H1 (cell line): ENCODE measurements around the gene ARHGAP25. TPM values are rescaled to one million over a fixed set of nuclear protein-coding genes. Genes with fewer than 3 reads are reported as not detected.

Experiments used
- CTCF ChIA-PET: fragments of 300-600 bp; sonication (Branson Sonifier 250); formaldehyde crosslinking; loops from one replicate; lab custom pipeline; 2021; ENCODE audit not compliant: partially characterized antibody; lab: Charles Lee
- POLR2A ChIA-PET: fragments of 300-600 bp; sonication (Branson Sonifier 250); formaldehyde crosslinking; loops from one replicate; lab custom pipeline; 2021; ENCODE audit warnings: inconsistent platforms; ENCODE audit not compliant: partially characterized antibody; lab: Charles Lee
- DNase-seq, 2 experiments: peaks; one replicate each; pipeline versions ENCODE4 v3.0.0 to v3.0.0-alpha.2; 2010 to 2022; ENCODE audit warnings: low spot score in 2 of 2, low read depth in 1 of 2, mixed read lengths in 1 of 2
- FAIRE-seq: peaks from 2 replicates; lab custom pipeline; 2011; peaks lifted over from hg19 to GRCh38; lab: Jason Lieb, UNC
- H2AFZ ChIP-seq: 2 replicates; pipeline ENCODE4 v1.8.1; 2012; ENCODE audit warnings: low read length, inconsistent platforms
- H2AK5ac ChIP-seq: 2 replicates; pipeline ENCODE4 v1.6.1; 2013; ENCODE audit warnings: low read depth, low read length
- H2BK120ac ChIP-seq: replicated peaks from 2 replicates; pipeline ENCODE3; 2013; ENCODE audit warnings: low read depth, low read length, inconsistent platforms
- H2BK12ac ChIP-seq: 2 replicates; pipeline ENCODE4 v1.6.1; 2013; ENCODE audit warnings: low read depth, low read length
- H2BK15ac ChIP-seq: 2 replicates; pipeline ENCODE4 v1.6.1; 2013; ENCODE audit warnings: low read length
- H2BK20ac ChIP-seq: 2 replicates; pipeline ENCODE4 v1.6.1; 2013; ENCODE audit warnings: low read length
- H2BK5ac ChIP-seq: 2 replicates; pipeline ENCODE4 v1.6.1; 2013; ENCODE audit warnings: low read depth, low read length
- H3K14ac ChIP-seq: 2 replicates; pipeline ENCODE4 v1.6.1; 2013; ENCODE audit warnings: inconsistent platforms; ENCODE audit not compliant: insufficient read length
- H3K18ac ChIP-seq: 2 replicates; pipeline ENCODE4 v1.6.1; 2013; ENCODE audit warnings: low read length; ENCODE audit errors: extremely low read depth
- H3K23ac ChIP-seq: 2 replicates; pipeline ENCODE4 v1.6.1; 2013; ENCODE audit warnings: inconsistent platforms; ENCODE audit not compliant: insufficient read length
- H3K23me2 ChIP-seq: 2 replicates; pipeline ENCODE4 v1.6.1; 2013; ENCODE audit warnings: low read depth, low read length
- H3K27ac ChIP-seq: 2 replicates; pipeline ENCODE4 v1.6.1; 2011; ENCODE audit warnings: low read depth, low read length, inconsistent platforms
- H3K27me3 ChIP-seq, 4 experiments: replicated peaks in 1 of 4; 1 replicate in 1 of 4; 2 replicates in 3 of 4; pipeline versions ENCODE4 v1.6.1 to v1.8.1; 2011 to 2013; ENCODE audit warnings: low read length in 3 of 4, mild to moderate bottlenecking in 3 of 4, inconsistent platforms in 2 of 4, mixed read lengths in 2 of 4, moderate library complexity in 1 of 4; ENCODE audit not compliant: control insufficient read depth in 3 of 4, insufficient read depth in 3 of 4; ENCODE audit errors: extremely low read depth in 1 of 4
- H3K36me3 ChIP-seq, 4 experiments: 2 replicates each; pipeline versions ENCODE4 v1.6.1 to v1.8.1; 2011 to 2013; ENCODE audit warnings: mild to moderate bottlenecking in 4 of 4, low read length in 3 of 4, moderate library complexity in 2 of 4, control low read depth in 1 of 4, inconsistent platforms in 1 of 4; ENCODE audit not compliant: insufficient read depth in 4 of 4, control insufficient read depth in 2 of 4
- H3K4ac ChIP-seq: replicated peaks from 2 replicates; pipeline ENCODE3; 2013; ENCODE audit warnings: low read length, low read depth, mixed read lengths, inconsistent platforms; ENCODE audit not compliant: insufficient read length
- H3K4me1 ChIP-seq, 4 experiments: replicated peaks in 1 of 4; 1 replicate in 1 of 4; 2 replicates in 3 of 4; pipeline versions ENCODE4 v1.6.1 to v1.8.1; 2011 to 2013; ENCODE audit warnings: low read length in 3 of 4, inconsistent platforms in 2 of 4, mixed read lengths in 1 of 4; ENCODE audit not compliant: insufficient read depth in 4 of 4, control insufficient read depth in 3 of 4
- H3K4me2 ChIP-seq, 2 experiments: 2 replicates each; pipeline versions ENCODE4 v1.6.1 to v1.8.1; 2011 to 2013; ENCODE audit warnings: low read depth in 2 of 2, low read length in 2 of 2, control low read depth in 1 of 2, inconsistent platforms in 1 of 2, mild to moderate bottlenecking in 1 of 2; ENCODE audit not compliant: insufficient read depth in 1 of 2
- H3K4me3 ChIP-seq, 4 experiments: fragments of 200-600, 300-600 bp in 1 of 4; sonication (generic), shearing (Covaris generic), sonication (Bioruptor Twin) in 1 of 4; 2 replicates each; pipeline versions ENCODE4 v1.5.1 to v1.8.1; 2011 to 2016; ENCODE audit warnings: low read length in 4 of 4, low read depth in 3 of 4, control low read depth in 2 of 4, inconsistent platforms in 2 of 4, mild to moderate bottlenecking in 2 of 4, mixed read lengths in 1 of 4, moderate library complexity in 1 of 4; ENCODE audit not compliant: insufficient read depth in 2 of 4; ENCODE audit errors: extremely low read depth in 1 of 4
- H3K56ac ChIP-seq: replicated peaks from 2 replicates; pipeline ENCODE3; 2013; ENCODE audit warnings: low read depth, mild to moderate bottlenecking, mixed read lengths, low read length, inconsistent platforms; ENCODE audit not compliant: insufficient read length
- H3K79me1 ChIP-seq: 2 replicates; pipeline ENCODE4 v1.6.1; 2013; ENCODE audit warnings: low read depth, low read length, control low read depth
- H3K79me2 ChIP-seq, 2 experiments: 2 replicates each; pipeline versions ENCODE4 v1.6.1 to v1.8.1; 2012 to 2013; ENCODE audit warnings: low read length in 2 of 2, mild to moderate bottlenecking in 2 of 2, inconsistent platforms in 1 of 2; ENCODE audit not compliant: insufficient read depth in 2 of 2, control insufficient read depth in 1 of 2
- H3K9ac ChIP-seq, 4 experiments: replicated peaks in 1 of 4; 1 replicate in 1 of 4; 2 replicates in 3 of 4; pipeline versions ENCODE4 v1.6.1 to v1.8.1; 2011 to 2013; ENCODE audit warnings: low read depth in 3 of 4, low read length in 3 of 4, control low read depth in 2 of 4, mild to moderate bottlenecking in 2 of 4, moderate library complexity in 2 of 4, inconsistent platforms in 1 of 4; ENCODE audit errors: extremely low read depth in 1 of 4
- H3K9me3 ChIP-seq, 2 experiments: 2 replicates each; pipeline versions ENCODE4 v1.6.1 to v1.8.1; 2012 to 2013; ENCODE audit warnings: mild to moderate bottlenecking in 2 of 2, moderate library complexity in 2 of 2, control low read depth in 1 of 2, inconsistent platforms in 1 of 2, low read depth in 1 of 2, low read length in 1 of 2, mixed read lengths in 1 of 2; ENCODE audit not compliant: insufficient read depth in 2 of 2
- H4K20me1 ChIP-seq, 2 experiments: replicated peaks in 1 of 2; 2 replicates each; pipeline versions ENCODE3 to v1.8.1; 2011 to 2013; ENCODE audit warnings: inconsistent platforms in 2 of 2, low read length in 2 of 2, mild to moderate bottlenecking in 1 of 2; ENCODE audit not compliant: insufficient read depth in 2 of 2, control insufficient read depth in 1 of 2
- H4K5ac ChIP-seq: 2 replicates; pipeline ENCODE4 v1.6.1; 2013; ENCODE audit warnings: low read length, low read depth, mixed read lengths, inconsistent platforms; ENCODE audit not compliant: insufficient read length
- H4K8ac ChIP-seq: 2 replicates; pipeline ENCODE4 v1.8.0; 2013; ENCODE audit warnings: mild to moderate bottlenecking, moderate library complexity, low read length, inconsistent platforms; ENCODE audit not compliant: insufficient read depth; ENCODE audit errors: extremely low read depth
- H4K91ac ChIP-seq: replicated peaks from 2 replicates; pipeline ENCODE3; 2013; ENCODE audit warnings: low read length, mixed read lengths, inconsistent platforms; ENCODE audit not compliant: insufficient read length
- ASH2L ChIP-seq: fragments of 200-600, 300-600 bp; sonication (generic); IDR thresholded peaks from one replicate; pipeline ENCODE4 v1.7.1; 2017; ENCODE audit warnings: low read length
- CEBPB ChIP-seq: IDR thresholded peaks from 2 replicates; pipeline ENCODE4 v1.6.1; 2012; ENCODE audit warnings: low read depth, low read length
- CHD2 ChIP-seq: IDR thresholded peaks from 2 replicates; pipeline ENCODE4 v1.6.1; 2012; ENCODE audit warnings: low read length, improper control_type of control experiment
- CREB1 ChIP-seq: IDR thresholded peaks from 2 replicates; pipeline ENCODE4 v1.6.1; 2012; ENCODE audit warnings: inconsistent platforms
- CTBP2 ChIP-seq: IDR thresholded peaks from 2 replicates; pipeline ENCODE4 v1.7.0; 2011; ENCODE audit warnings: borderline replicate concordance, mild to moderate bottlenecking, moderate library complexity, mixed read lengths, low read length; ENCODE audit not compliant: insufficient read depth, insufficient read length
- JUN ChIP-seq: IDR thresholded peaks from 2 replicates; pipeline ENCODE4 v1.6.1; 2011; ENCODE audit warnings: low read depth, mild to moderate bottlenecking, improper control_type of control experiment, low read length
- MAFK ChIP-seq: IDR thresholded peaks from 2 replicates; pipeline ENCODE4 v1.6.1; 2012; ENCODE audit warnings: low read depth, mild to moderate bottlenecking, improper control_type of control experiment, low read length
- MAX ChIP-seq: IDR thresholded peaks from 2 replicates; pipeline ENCODE4 v1.6.1; 2012; ENCODE audit warnings: inconsistent platforms
- NANOG ChIP-seq: IDR thresholded peaks from 2 replicates; pipeline ENCODE4 v1.6.1; 2011; ENCODE audit warnings: low read length, low read depth, mild to moderate bottlenecking, inconsistent platforms; ENCODE audit not compliant: insufficient read depth, poor library complexity, severe bottlenecking
- RBBP5 ChIP-seq: IDR thresholded peaks from 2 replicates; pipeline ENCODE4 v1.7.1; 2012; ENCODE audit warnings: low read depth, mild to moderate bottlenecking, inconsistent platforms, low read length, moderate library complexity, borderline replicate concordance
- RFX5 ChIP-seq: IDR thresholded peaks from 2 replicates; pipeline ENCODE4 v1.6.1; 2011; ENCODE audit warnings: low read depth, low read length, improper control_type of control experiment, borderline replicate concordance
- RXRA ChIP-seq: IDR thresholded peaks from 2 replicates; pipeline ENCODE4 v1.6.1; 2011; ENCODE audit warnings: low read depth, mild to moderate bottlenecking, low read length, moderate library complexity; ENCODE audit not compliant: insufficient read depth
- YY1 ChIP-seq: IDR thresholded peaks from 2 replicates; pipeline ENCODE4 v1.6.1; 2011; ENCODE audit warnings: low read depth, mild to moderate bottlenecking, low read length
- WGBS, 2 experiments: shearing (Covaris generic) in 1 of 2; methylation state at CpG; one replicate each; pipeline versions ENCODE4 v1.1.6 to v1.1.7; 2013 to 2015; ENCODE audit warnings: low lambda C conversion rate in 2 of 2, mixed read lengths in 2 of 2, inconsistent platforms in 1 of 2, low coverage in 1 of 2, missing lambda C conversion rate in 1 of 2; ENCODE audit not compliant: insufficient replicate concordance in 2 of 2, insufficient coverage in 1 of 2, insufficient read length in 1 of 2; ENCODE audit errors: extremely low coverage in 1 of 2, missing lambda C conversion rate in 1 of 2; 5-methylcytosine and 5-hydroxymethylcytosine counted together
- polyA plus RNA-seq, 7 experiments: library from polyadenylated mRNA; depleted of rRNA in 3 of 7; stranded (reverse) in 5 of 7; unstranded in 2 of 7; fragments of >200 nt in 5 of 7; fragments of 200-250 nt in 2 of 7; gene quantifications; 1 replicate in 5 of 7; 2 replicates in 1 of 7; 4 replicates in 1 of 7; pipeline versions ENCODE4 v1.2.1 to v1.2.3, GENCODE V29; 2011 to 2013; ENCODE audit warnings: missing spikeins in 2 of 7, mixed read lengths in 2 of 7
- total RNA-seq: library from RNA; stranded (reverse); fragmentation: NEBNext Ultra II Directional; extraction: Animal tissue kit (Norgen Biotek cat#: 25700); gene quantifications from 2 replicates; pipeline ENCODE4 v1.2.1, GENCODE V29; 2021

The ARHGAP25 gene
- total and polyA plus RNA-seq, 2 of the 8 experiments (the other 6 are each of a cell fraction or from before 2014, with no cell fraction given) = 1.00 to 1.2 TPM

GRCh38 chr2:68734176-68734575, 435 bp upstream of the ARHGAP25 start:
- no peak overlapping the region for H3K4ac ChIP-seq
- no peak overlapping the region for H2AK5ac ChIP-seq
- H3K4me2 ChIP-seq = no peak overlapping the region
- ChIA-PET POLR2A (no interaction called here), CTCF (interaction anchor here (0.6 to 3.0 kb wide), 9 partner anchors 11 to 277 kb away, joined by 3 to 14 read pairs (median 4); no protein-coding TSS in a partner anchor)
- H3K14ac ChIP-seq = no peak overlapping the region
- no peak overlapping the region for H2BK12ac ChIP-seq
- no peak overlapping the region for H2AFZ ChIP-seq
- H2BK15ac ChIP-seq = no peak overlapping the region
- no peak overlapping the region for H3K9ac ChIP-seq
- no peaks in the 10 kb centered on the region for H4K20me1 ChIP-seq
- no peaks in the 10 kb centered on the region for H3K79me2 ChIP-seq
- H3K36me3 ChIP-seq = no peaks in the 10 kb centered on the region
- no peak overlapping the region for H3K27ac ChIP-seq
- no peaks in the 10 kb centered on the region; a peak in 1 of 7 replicates for H3K27me3 ChIP-seq
- FAIRE-seq (no peak), DNase-seq (no peak)
- H3K56ac ChIP-seq = no peak overlapping the region
- no peak overlapping the region for H4K8ac ChIP-seq
- H2BK20ac ChIP-seq = no peak overlapping the region
- H2BK120ac ChIP-seq = no peak overlapping the region
- whole genome bisulfite sequencing, 2 experiments = 71% methylated on average over 3 of the region's 3 CpGs; no CpG with 5 or more reads in 1 of the 2 experiments
- H3K4me3 ChIP-seq = no peak overlapping the region
- no peaks in the 10 kb centered on the region for H3K79me1 ChIP-seq
- H4K91ac ChIP-seq = no peak overlapping the region
- H3K9me3 ChIP-seq = no peaks in the 10 kb centered on the region
- H3K4me1 ChIP-seq = no peaks in the 10 kb centered on the region
- no peak overlapping the region for H3K18ac ChIP-seq
- no peak for TF ChIP-seq CREB1
- TF ChIP-seq RBBP5 = no peak
- no peak for TF ChIP-seq JUN
- no peak for TF ChIP-seq NANOG
- no peak for TF ChIP-seq ASH2L
- TF ChIP-seq RFX5 = no peak
- TF ChIP-seq CHD2 = no peak
- no peak for TF ChIP-seq CTBP2
- TF ChIP-seq MAX = no peak
- TF ChIP-seq CEBPB = no peak
- TF ChIP-seq YY1 = no peak
- no peak for TF ChIP-seq MAFK
- no peak for TF ChIP-seq RXRA
- no peak overlapping the region for H3K23ac ChIP-seq
- no peak overlapping the region for H4K5ac ChIP-seq
- H2BK5ac ChIP-seq = no peak overlapping the region
- no peaks in the 10 kb centered on the region for H3K23me2 ChIP-seq
